GM18870 (cell line): ENCODE measurements around the gene ATP5IF1.

ENCODE experiments used
- ATAC-seq: cut with Tn5 transposase; IDR thresholded peaks from one replicate; pipeline ENCODE4 v1.9.1; 2021; ENCODE audit warnings: moderate library complexity; ENCODE audit not compliant: unreplicated experiment

ATP5IF1 gene

GRCh38 chr1:28236656-28237322 lies 865 bp downstream of the ATP5IF1 start:
- no peak for ATAC-seq

- no peak for ATAC-seq
Measured at GRCh38 chr1:28239004-28239403, 3.1 kb downstream of the ATP5IF1 start.

- no peak for ATAC-seq
Measured at GRCh38 chr1:28240024-28240423, 4.1 kb downstream of the ATP5IF1 start.

- ATAC-seq, result no peak
Measured at GRCh38 chr1:28241638-28242241, 5.8 kb downstream of the ATP5IF1 start.

- no peak for ATAC-seq
Measured at GRCh38 chr1:28243685-28244311, 7.9 kb downstream of the ATP5IF1 start.

GRCh38 chr1:28244549-28245251 lies 8.8 kb downstream of the ATP5IF1 start:
- no peak for ATAC-seq

GRCh38 chr1:28246427-28246832 lies 10.5 kb downstream of the ATP5IF1 start:
- ATAC-seq, result no peak

GRCh38 chr1:28247612-28248272 lies 11.8 kb downstream of the ATP5IF1 start:
- ATAC-seq, result no peak

GRCh38 chr1:28248273-28249012 lies 12.5 kb downstream of the ATP5IF1 start:
- ATAC-seq, result peak; percentile 26

GRCh38 chr1:28249013-28249865 lies 13.3 kb downstream of the ATP5IF1 start:
- ATAC-seq, result no peak

- ATAC-seq, result no peak
Measured at GRCh38 chr1:28249866-28250295, 14.0 kb downstream of the ATP5IF1 start.

GRCh38 chr1:28256197-28256827 lies 20.4 kb downstream of the ATP5IF1 start:
- no peak for ATAC-seq

- no peak for ATAC-seq
Measured at GRCh38 chr1:28257736-28258135, 21.8 kb downstream of the ATP5IF1 start.

- ATAC-seq, result no peak
Measured at GRCh38 chr1:28258628-28259251, 22.8 kb downstream of the ATP5IF1 start.

GRCh38 chr1:28259252-28259933 lies 23.5 kb downstream of the ATP5IF1 start, which contains the start of gene SESN2:
TSS of gene SESN2 (plus strand) at chr1:28259518. CDS start at chr1:28259848, 330 bp downstream.
- peak; percentile 77 for ATAC-seq

GRCh38 chr1:28259934-28260802 lies 24.2 kb downstream of the ATP5IF1 start:
- no peak for ATAC-seq

- no peak for ATAC-seq
Measured at GRCh38 chr1:28260803-28261174, 24.9 kb downstream of the ATP5IF1 start.
